GM19351 (cell line): ENCODE data around the gene POP7.
"Not testable (repeated sequence)": the region's sequence is repeated elsewhere in the genome, so short reads cannot be mapped to it uniquely, and the experiment has no call there.

Experiments
- ATAC-seq: cut with Tn5 transposase; IDR thresholded peaks from one replicate; pipeline ENCODE4 v1.9.1; 2021; ENCODE audit warnings: mild to moderate bottlenecking, moderate library complexity; ENCODE audit not compliant: unreplicated experiment

Gene POP7

GRCh38 chr7:100722480-100723212 lies 16.7 kb downstream of the POP7 start:
- ATAC-seq: no peak

- ATAC-seq: no peak
Measured at GRCh38 chr7:100723732-100724275, 17.9 kb downstream of the POP7 start.

- ATAC-seq: not testable (repeated sequence)
Measured at GRCh38 chr7:100724364-100724763, 18.4 kb downstream of the POP7 start.

- no peak for ATAC-seq
Measured at GRCh38 chr7:100726996-100727761, 21.3 kb downstream of the POP7 start.

- ATAC-seq: no peak
Measured at GRCh38 chr7:100728196-100728595, 22.3 kb downstream of the POP7 start.

- no peak for ATAC-seq
Measured at GRCh38 chr7:100730136-100730800, 24.3 kb downstream of the POP7 start.

GRCh38 chr7:100731937-100732636 lies 26.2 kb downstream of the POP7 start:
- ATAC-seq: no peak

- no peak for ATAC-seq
Measured at GRCh38 chr7:100735730-100736129, 29.8 kb downstream of the POP7 start.

GRCh38 chr7:100736671-100737070 lies 30.8 kb downstream of the POP7 start:
- no peak for ATAC-seq

- ATAC-seq: no peak
Measured at GRCh38 chr7:100739934-100740333, 34.0 kb downstream of the POP7 start.

GRCh38 chr7:100744605-100745004 lies 38.7 kb downstream of the POP7 start:
- ATAC-seq: no peak

- no peak for ATAC-seq
Measured at GRCh38 chr7:100745184-100745583, 39.3 kb downstream of the POP7 start.

GRCh38 chr7:100752994-100753393 lies 47.1 kb downstream of the POP7 start:
- no peak for ATAC-seq

GRCh38 chr7:100753750-100754149 lies 47.8 kb downstream of the POP7 start:
- no peak for ATAC-seq
